GM12865 (cell line): ENCODE results near the gene CFAP119.

Experiments
- DNase-seq: peaks from one replicate; pipeline ENCODE4 v3.0.0; 2010; ENCODE audit warnings: low read depth
- H3K4me3 ChIP-seq: 2 replicates; pipeline ENCODE4 v1.5.1; 2011; ENCODE audit warnings: mild to moderate bottlenecking, low read depth, low read length, control low read depth
- TF ChIP-seq, protein P1 (sequence below): IDR thresholded peaks from 2 replicates; pipeline ENCODE4 v1.5.1; 2011; ENCODE audit warnings: low read length, control low read depth, low read depth, inconsistent platforms; ENCODE audit not compliant: insufficient read depth; ENCODE audit errors: missing control alignments

The CFAP119 gene

DNA sequence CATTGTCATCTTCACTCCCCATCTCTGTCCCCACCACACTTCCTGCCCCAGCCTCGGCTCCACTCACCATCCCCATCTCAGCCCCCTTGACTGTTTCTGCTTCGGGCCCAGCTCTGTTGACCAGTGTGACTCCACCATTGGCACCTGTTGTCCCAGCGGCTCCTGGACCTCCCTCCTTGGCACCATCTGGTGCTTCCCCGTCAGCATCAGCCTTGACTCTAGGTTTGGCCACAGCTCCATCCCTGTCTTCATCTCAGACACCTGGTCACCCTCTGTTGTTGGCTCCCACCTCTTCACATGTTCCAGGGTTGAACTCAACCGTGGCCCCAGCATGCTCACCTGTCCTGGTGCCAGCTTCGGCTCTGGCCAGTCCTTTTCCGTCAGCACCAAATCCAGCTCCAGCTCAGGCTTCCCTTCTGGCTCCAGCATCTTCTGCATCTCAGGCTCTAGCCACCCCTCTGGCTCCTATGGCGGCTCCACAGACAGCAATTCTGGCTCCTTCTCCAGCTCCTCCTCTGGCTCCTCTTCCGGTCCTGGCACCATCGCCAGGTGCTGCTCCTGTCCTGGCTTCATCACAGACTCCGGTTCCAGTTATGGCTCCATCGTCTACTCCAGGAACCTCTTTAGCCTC is 38.0 kb downstream of the CFAP119 start:
- TF ChIP-seq, protein P1, sequence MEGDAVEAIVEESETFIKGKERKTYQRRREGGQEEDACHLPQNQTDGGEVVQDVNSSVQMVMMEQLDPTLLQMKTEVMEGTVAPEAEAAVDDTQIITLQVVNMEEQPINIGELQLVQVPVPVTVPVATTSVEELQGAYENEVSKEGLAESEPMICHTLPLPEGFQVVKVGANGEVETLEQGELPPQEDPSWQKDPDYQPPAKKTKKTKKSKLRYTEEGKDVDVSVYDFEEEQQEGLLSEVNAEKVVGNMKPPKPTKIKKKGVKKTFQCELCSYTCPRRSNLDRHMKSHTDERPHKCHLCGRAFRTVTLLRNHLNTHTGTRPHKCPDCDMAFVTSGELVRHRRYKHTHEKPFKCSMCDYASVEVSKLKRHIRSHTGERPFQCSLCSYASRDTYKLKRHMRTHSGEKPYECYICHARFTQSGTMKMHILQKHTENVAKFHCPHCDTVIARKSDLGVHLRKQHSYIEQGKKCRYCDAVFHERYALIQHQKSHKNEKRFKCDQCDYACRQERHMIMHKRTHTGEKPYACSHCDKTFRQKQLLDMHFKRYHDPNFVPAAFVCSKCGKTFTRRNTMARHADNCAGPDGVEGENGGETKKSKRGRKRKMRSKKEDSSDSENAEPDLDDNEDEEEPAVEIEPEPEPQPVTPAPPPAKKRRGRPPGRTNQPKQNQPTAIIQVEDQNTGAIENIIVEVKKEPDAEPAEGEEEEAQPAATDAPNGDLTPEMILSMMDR: no peak
- no peak overlapping the region for H3K4me3 ChIP-seq
- DNase-seq: no peak

DNA sequence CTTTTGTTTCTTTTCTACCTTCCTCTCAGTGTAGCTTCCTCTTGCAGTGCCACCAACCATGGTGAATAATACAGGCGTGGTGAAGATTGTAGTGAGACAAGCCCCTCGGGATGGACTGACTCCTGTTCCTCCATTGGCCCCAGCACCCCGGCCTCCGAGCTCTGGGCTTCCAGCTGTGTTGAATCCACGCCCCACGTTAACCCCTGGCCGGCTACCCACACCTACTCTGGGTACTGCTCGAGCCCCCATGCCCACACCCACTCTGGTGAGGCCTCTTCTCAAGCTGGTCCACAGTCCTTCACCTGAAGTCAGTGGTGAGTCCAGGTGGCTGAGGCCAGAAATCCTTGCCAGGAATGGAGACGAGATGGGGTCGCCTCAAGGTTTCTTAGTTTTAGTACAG is 38.9 kb downstream of the CFAP119 start:
- TF ChIP-seq, protein P1: no peak
- H3K4me3 ChIP-seq: no peak overlapping the region
- no peak for DNase-seq

DNA sequence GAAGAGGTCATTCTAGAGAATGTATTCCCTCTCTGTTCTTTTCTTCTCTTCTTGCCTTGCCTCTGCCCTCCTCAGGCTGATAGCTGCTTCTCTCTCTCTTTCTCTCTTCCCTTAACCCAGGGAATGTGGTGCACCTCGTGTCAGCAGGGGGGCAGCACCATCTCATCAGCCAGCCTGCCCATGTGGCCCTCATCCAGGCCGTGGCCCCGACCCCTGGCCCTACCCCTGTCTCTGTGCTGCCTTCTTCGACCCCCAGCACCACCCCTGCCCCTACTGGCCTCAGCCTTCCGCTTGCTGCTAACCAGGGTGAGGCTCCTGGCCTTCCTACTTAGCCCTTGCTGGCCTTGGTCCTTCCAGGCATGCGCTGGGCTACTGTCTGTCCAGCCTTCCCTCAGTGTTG is 39.4 kb downstream of the CFAP119 start:
- no peak overlapping the region for H3K4me3 ChIP-seq
- DNase-seq: no peak
- TF ChIP-seq, protein P1: no peak

DNA sequence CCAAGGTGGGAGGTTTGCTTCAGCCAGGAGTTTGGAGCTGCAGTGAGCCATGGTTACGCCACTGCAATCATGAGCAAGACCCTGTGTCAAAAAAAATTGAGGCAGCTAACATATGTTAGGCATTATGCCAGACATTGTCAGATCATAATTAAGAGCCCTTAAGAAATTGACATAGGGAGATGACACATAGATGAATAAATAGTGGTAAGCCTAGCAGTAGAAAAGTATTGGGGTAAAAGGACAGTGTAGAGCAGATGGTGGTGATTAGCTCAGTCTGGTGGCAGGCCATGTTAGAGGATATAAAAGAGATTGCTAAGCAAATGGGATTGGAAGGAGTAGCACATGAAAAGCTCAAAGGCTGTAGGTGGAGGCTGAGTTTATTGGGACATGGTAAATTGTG is 40.3 kb downstream of the CFAP119 start:
- no peak for DNase-seq

DNA sequence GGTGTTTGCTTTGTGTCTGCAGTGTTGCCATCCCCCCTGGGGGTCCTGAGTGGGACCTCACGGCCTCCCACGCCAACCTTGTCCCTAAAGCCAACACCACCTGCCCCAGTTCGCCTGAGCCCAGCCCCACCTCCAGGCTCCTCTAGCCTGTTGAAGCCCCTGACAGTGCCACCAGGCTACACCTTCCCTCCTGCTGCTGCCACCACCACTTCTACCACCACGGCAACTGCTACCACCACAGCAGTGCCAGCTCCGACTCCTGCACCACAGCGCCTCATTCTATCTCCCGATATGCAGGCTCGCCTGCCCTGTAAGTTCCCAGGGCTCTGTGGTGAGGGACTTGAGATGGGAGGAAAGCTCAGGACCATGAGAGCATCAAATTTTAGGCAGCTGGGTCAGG is 40.7 kb downstream of the CFAP119 start:
- no peak overlapping the region for H3K4me3 ChIP-seq
- TF ChIP-seq, protein P1: no peak
- no peak for DNase-seq

More for the DNA sequence above, 40.3 kb downstream of the CFAP119 start:
- H3K4me3 ChIP-seq: no peak overlapping the region
- TF ChIP-seq, protein P1: no peak

DNA sequence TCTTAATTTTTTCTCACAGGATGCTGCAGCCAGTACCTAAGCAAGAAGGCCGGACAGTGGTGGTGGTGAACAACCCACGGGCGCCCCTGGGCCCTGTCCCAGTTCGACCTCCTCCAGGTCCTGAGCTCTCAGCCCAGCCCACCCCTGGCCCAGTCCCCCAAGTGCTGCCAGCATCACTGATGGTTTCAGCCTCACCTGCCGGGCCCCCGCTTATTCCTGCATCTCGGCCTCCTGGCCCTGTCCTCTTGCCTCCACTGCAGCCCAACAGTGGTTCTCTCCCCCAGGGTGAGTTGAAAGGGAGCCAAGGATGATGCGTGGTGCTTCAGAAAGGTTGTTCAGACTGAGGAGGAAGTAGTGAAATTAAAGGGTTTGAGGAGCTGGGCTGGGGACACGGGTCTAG is 41.2 kb downstream of the CFAP119 start:
- H3K4me3 ChIP-seq: no peak overlapping the region
- DNase-seq: no peak
- TF ChIP-seq, protein P1: no peak

DNA sequence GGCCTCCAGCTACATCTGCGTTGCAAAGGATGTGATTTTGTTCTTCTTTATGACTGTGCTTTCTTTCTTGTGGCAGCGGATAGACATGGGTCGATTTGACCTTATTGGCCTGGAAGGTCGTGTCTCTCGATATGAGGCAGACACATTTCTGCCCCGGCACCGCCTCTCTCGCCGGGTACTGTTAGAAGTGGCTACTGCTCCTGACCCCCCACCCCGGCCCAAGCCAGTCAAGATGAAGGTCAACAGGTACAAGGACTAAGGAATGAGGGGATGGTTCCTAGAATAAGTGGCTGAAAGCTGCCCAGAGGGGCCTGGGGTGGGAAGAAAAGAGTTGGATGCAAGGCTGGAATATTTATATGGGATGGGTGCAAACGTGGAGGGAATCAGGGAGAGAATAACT is 41.8 kb downstream of the CFAP119 start:
- TF ChIP-seq, protein P1: no peak
- DNase-seq: no peak
- no peak overlapping the region for H3K4me3 ChIP-seq
